Measurements from ENCODE around the gene RCOR3.
"Not testable (repeated sequence)": the region's sequence is repeated elsewhere in the genome, so short reads cannot be mapped to it uniquely, and the experiment has no call there.

RCOR3 gene

GRCh38 chr1:211348547-211348946 is 89.4 kb downstream of the RCOR3 start:
- no peaks in the 10 kb centered on the region for H3K27me3 ChIP-seq (replicated peaks; ENCODE audit: control insufficient read depth, insufficient read depth, low read length)
- no peak for DNase-seq (ENCODE audit: extremely low read depth, insufficient read length)
- no peak overlapping the region for H3K4me3 ChIP-seq (replicated peaks; ENCODE audit: low read depth, low read length)
- no peaks in the 10 kb centered on the region; the same call in 1 of the 2 replicates for H3K36me3 ChIP-seq (ENCODE audit: control insufficient read depth, insufficient read depth, low read length)
- no peak for TF ChIP-seq CTCF (IDR thresholded peaks at IDR 0.05; ENCODE audit: insufficient read depth, low read length, poor library complexity, severe bottlenecking)

GRCh38 chr1:211349741-211350140 is 90.6 kb downstream of the RCOR3 start:
- H3K36me3 ChIP-seq (ENCODE audit: control insufficient read depth, insufficient read depth, low read length), result peaks cover 3% of the 10 kb centered on the region
- no peaks in the 10 kb centered on the region for H3K27me3 ChIP-seq (replicated peaks; ENCODE audit: control insufficient read depth, insufficient read depth, low read length)
- no peak for DNase-seq (ENCODE audit: extremely low read depth, insufficient read length)
- H3K4me3 ChIP-seq (replicated peaks; ENCODE audit: low read depth, low read length), result no peak overlapping the region
- TF ChIP-seq CTCF (IDR thresholded peaks at IDR 0.05; ENCODE audit: insufficient read depth, low read length, poor library complexity, severe bottlenecking), result no peak

GRCh38 chr1:211352055-211352454 is 92.9 kb downstream of the RCOR3 start:
- not testable (repeated sequence) for H3K4me3 ChIP-seq (replicated peaks; ENCODE audit: low read depth, low read length); H3K36me3 ChIP-seq (ENCODE audit: control insufficient read depth, insufficient read depth, low read length)

GRCh38 chr1:211352465-211352864 is 93.3 kb downstream of the RCOR3 start:
- no peak overlapping the region for H3K4me3 ChIP-seq (replicated peaks; ENCODE audit: low read depth, low read length)
- H3K27me3 ChIP-seq (replicated peaks; ENCODE audit: control insufficient read depth, insufficient read depth, low read length), result no peaks in the 10 kb centered on the region
- no peak for TF ChIP-seq CTCF (IDR thresholded peaks at IDR 0.05; ENCODE audit: insufficient read depth, low read length, poor library complexity, severe bottlenecking)
- peaks cover 10% of the 10 kb centered on the region for H3K36me3 ChIP-seq (ENCODE audit: control insufficient read depth, insufficient read depth, low read length)
- no peak for DNase-seq (ENCODE audit: extremely low read depth, insufficient read length)

More at GRCh38 chr1:211352055-211352454, 92.9 kb downstream of the RCOR3 start:
- DNase-seq (ENCODE audit: extremely low read depth, insufficient read length); H3K27me3 ChIP-seq (replicated peaks; ENCODE audit: control insufficient read depth, insufficient read depth, low read length): not testable (repeated sequence)

- peak; percentile 86 for TF ChIP-seq CTCF (IDR thresholded peaks at IDR 0.05; ENCODE audit: insufficient read depth, low read length, poor library complexity, severe bottlenecking)
- H3K4me3 ChIP-seq (replicated peaks; ENCODE audit: low read depth, low read length), result no peak overlapping the region
- H3K36me3 ChIP-seq (ENCODE audit: control insufficient read depth, insufficient read depth, low read length), result peaks cover 10% of the 10 kb centered on the region
- DNase-seq (ENCODE audit: extremely low read depth, insufficient read length), result peak; percentile 30
- H3K27me3 ChIP-seq (replicated peaks; ENCODE audit: control insufficient read depth, insufficient read depth, low read length), result no peaks in the 10 kb centered on the region
These were observed 93.9 kb downstream of the RCOR3 start for GRCh38 chr1:211352985-211353515.

GRCh38 chr1:211353562-211354212 is 94.5 kb downstream of the RCOR3 start:
- peaks cover 10% of the 10 kb centered on the region for H3K36me3 ChIP-seq (ENCODE audit: control insufficient read depth, insufficient read depth, low read length)
- H3K4me3 ChIP-seq (replicated peaks; ENCODE audit: low read depth, low read length), result no peak overlapping the region
- DNase-seq (ENCODE audit: extremely low read depth, insufficient read length), result no peak
- TF ChIP-seq CTCF (IDR thresholded peaks at IDR 0.05; ENCODE audit: insufficient read depth, low read length, poor library complexity, severe bottlenecking), result no peak
- H3K27me3 ChIP-seq (replicated peaks; ENCODE audit: control insufficient read depth, insufficient read depth, low read length), result no peaks in the 10 kb centered on the region
